HL-60 (cell line): ENCODE data around the gene SLCO4A1.

Experiments used
- DNase-seq, 2 experiments: peaks; one replicate each; pipeline ENCODE4 v3.0.0-alpha.2; 2010 to 2020; ENCODE audit warnings: low read depth in 1 of 2, low spot score in 1 of 2
- H3K27ac ChIP-seq: fragments of 250-450 bp; sonication (Bioruptor Pico); replicated peaks from 2 replicates; pipeline ENCODE4 v1.5.1; 2020; ENCODE audit warnings: mild to moderate bottlenecking, moderate library complexity
- H3K27me3 ChIP-seq: fragments of 250-450 bp; sonication (Bioruptor Pico); 2 replicates; pipeline ENCODE4 v1.5.1; 2021; ENCODE audit warnings: mild to moderate bottlenecking, moderate library complexity; ENCODE audit not compliant: insufficient read depth, poor library complexity, severe bottlenecking
- H3K4me3 ChIP-seq: replicated peaks from 2 replicates; pipeline ENCODE4 v1.5.1; 2011; ENCODE audit warnings: mild to moderate bottlenecking, control low read depth, low read length; ENCODE audit not compliant: insufficient read depth
- GABPA ChIP-seq: IDR thresholded peaks from 2 replicates; pipeline ENCODE4 v1.6.1; 2012; ENCODE audit warnings: low read depth
- POLR2AphosphoS5 ChIP-seq: IDR thresholded peaks from 2 replicates; pipeline ENCODE4 v1.6.1; 2012; ENCODE audit warnings: low read depth
- SPI1 ChIP-seq: IDR thresholded peaks from 2 replicates; pipeline ENCODE4 v1.6.1; 2012; ENCODE audit warnings: low read depth, mild to moderate bottlenecking, borderline replicate concordance
- TF ChIP-seq, protein P1 (sequence below): IDR thresholded peaks from 2 replicates; pipeline ENCODE4 v1.6.1; 2012; ENCODE audit warnings: low read depth; ENCODE audit not compliant: insufficient replicate concordance
- TF ChIP-seq, protein P2 (sequence below): IDR thresholded peaks from one replicate; pipeline ENCODE4 v1.5.1; 2011; ENCODE audit warnings: low read length, control low read depth, inconsistent platforms; ENCODE audit not compliant: insufficient read depth

SLCO4A1 gene

DNA sequence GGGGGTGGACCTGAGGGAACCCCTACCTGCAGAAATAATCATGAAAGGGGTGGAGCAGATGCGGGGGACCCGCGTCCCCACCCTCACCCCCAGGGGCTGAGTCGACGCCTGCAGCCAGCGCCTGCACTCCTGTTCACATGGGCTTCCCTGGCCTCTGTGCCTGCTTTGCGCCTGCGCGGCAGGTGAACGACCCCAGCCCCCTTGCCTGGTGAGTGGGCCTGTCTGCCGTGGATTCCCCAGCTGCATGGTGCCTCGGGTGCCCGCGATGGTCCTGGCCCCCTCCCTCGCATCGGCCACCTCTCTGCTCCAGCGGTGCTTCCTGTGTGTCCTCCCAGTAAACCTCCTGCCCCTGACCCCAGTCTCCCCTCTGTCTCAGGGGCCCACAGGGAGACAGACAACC is 47.6 kb downstream of the SLCO4A1 start:
- no peak for DNase-seq
- H3K4me3 ChIP-seq = no peak overlapping the region
- H3K27ac ChIP-seq = no peak overlapping the region
- TF ChIP-seq, protein P1, sequence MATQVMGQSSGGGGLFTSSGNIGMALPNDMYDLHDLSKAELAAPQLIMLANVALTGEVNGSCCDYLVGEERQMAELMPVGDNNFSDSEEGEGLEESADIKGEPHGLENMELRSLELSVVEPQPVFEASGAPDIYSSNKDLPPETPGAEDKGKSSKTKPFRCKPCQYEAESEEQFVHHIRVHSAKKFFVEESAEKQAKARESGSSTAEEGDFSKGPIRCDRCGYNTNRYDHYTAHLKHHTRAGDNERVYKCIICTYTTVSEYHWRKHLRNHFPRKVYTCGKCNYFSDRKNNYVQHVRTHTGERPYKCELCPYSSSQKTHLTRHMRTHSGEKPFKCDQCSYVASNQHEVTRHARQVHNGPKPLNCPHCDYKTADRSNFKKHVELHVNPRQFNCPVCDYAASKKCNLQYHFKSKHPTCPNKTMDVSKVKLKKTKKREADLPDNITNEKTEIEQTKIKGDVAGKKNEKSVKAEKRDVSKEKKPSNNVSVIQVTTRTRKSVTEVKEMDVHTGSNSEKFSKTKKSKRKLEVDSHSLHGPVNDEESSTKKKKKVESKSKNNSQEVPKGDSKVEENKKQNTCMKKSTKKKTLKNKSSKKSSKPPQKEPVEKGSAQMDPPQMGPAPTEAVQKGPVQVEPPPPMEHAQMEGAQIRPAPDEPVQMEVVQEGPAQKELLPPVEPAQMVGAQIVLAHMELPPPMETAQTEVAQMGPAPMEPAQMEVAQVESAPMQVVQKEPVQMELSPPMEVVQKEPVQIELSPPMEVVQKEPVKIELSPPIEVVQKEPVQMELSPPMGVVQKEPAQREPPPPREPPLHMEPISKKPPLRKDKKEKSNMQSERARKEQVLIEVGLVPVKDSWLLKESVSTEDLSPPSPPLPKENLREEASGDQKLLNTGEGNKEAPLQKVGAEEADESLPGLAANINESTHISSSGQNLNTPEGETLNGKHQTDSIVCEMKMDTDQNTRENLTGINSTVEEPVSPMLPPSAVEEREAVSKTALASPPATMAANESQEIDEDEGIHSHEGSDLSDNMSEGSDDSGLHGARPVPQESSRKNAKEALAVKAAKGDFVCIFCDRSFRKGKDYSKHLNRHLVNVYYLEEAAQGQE = no peak
- TF ChIP-seq POLR2AphosphoS5 (no peak), GABPA (no peak), SPI1 (no peak)
- TF ChIP-seq, protein P2, sequence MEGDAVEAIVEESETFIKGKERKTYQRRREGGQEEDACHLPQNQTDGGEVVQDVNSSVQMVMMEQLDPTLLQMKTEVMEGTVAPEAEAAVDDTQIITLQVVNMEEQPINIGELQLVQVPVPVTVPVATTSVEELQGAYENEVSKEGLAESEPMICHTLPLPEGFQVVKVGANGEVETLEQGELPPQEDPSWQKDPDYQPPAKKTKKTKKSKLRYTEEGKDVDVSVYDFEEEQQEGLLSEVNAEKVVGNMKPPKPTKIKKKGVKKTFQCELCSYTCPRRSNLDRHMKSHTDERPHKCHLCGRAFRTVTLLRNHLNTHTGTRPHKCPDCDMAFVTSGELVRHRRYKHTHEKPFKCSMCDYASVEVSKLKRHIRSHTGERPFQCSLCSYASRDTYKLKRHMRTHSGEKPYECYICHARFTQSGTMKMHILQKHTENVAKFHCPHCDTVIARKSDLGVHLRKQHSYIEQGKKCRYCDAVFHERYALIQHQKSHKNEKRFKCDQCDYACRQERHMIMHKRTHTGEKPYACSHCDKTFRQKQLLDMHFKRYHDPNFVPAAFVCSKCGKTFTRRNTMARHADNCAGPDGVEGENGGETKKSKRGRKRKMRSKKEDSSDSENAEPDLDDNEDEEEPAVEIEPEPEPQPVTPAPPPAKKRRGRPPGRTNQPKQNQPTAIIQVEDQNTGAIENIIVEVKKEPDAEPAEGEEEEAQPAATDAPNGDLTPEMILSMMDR = no peak
- H3K27me3 ChIP-seq = no peaks in the 10 kb centered on the region

DNA sequence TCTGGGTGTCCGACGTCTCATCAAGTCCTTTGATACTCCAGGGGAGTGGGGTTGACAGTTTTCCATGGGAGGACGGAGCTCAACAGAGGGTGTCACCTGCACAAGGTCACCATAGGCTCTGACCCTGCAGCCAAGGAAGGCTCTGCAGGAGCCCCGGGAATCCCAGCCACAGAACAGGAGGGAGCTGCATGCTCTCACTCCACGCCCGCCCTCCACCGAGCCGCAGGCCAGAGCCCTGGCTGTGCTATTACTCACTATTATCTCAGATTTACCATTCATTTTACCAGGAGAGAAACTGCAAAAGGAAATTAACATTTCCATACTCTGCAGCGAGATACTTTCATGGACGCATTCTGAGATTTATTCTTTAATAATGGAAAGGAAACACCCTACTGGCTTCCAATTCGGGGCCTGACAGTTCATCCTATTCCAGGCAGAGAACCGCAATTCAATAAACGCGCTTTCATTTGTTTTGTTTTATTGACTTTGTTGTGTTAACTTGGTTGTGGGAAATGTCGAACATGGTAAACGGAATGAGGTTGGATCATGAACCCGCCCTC is 48.0 kb downstream of the SLCO4A1 start:
- H3K27me3 ChIP-seq = no peaks in the 10 kb centered on the region
- H3K4me3 ChIP-seq = no peak overlapping the region
- H3K27ac ChIP-seq = no peak overlapping the region
- no peak for DNase-seq
- TF ChIP-seq GABPA (no peak), SPI1 (no peak), POLR2AphosphoS5 (no peak)
- TF ChIP-seq, protein P1 = no peak
- TF ChIP-seq, protein P2 = no peak

DNA sequence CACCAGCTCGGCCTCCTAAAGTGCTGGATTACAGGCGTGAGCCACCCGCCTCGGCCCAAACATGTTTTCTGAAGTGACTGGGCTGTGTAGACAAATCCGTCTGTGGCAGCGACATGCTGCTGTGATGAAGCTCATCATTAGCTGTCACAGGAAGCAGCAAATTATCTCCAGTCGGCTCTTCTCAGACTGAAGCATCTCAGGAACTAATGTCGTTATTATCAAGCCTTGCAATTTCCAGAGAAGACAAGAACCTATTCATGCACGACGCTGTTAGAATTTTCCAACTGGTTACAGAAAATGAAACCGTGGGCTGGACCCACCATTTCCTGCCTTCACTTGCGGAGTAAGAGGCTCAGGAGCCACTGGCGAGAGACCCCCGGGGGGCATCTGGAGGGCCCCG is 49.2 kb downstream of the SLCO4A1 start:
- no peak for DNase-seq
- no peak for TF ChIP-seq SPI1
- TF ChIP-seq, protein P1 = no peak
- H3K27me3 ChIP-seq = no peaks in the 10 kb centered on the region
- H3K4me3 ChIP-seq = no peak overlapping the region
- no peak overlapping the region for H3K27ac ChIP-seq
